K562 (cell line): ENCODE measurements around the gene RBP3. TPM values are rescaled to one million over a fixed set of nuclear protein-coding genes. Genes with fewer than 3 reads are reported as not detected.

Source experiments
- BRD4 ChIP-seq: fragments of 200-600 bp; sonication (generic); IDR thresholded peaks from 2 replicates; pipeline ENCODE4 v1.6.1; 2017; ENCODE audit warnings: inconsistent platforms
- CHD4 ChIP-seq: fragments of 200-600 bp; sonication (generic); IDR thresholded peaks from 3 replicates; pipeline ENCODE4 v1.6.1; 2012; ENCODE audit warnings: low read depth, mild to moderate bottlenecking, mixed read lengths, low read length, inconsistent platforms; ENCODE audit not compliant: insufficient read depth, insufficient replicate concordance, poor library complexity, severe bottlenecking
- DPF2 ChIP-seq: fragments of 450-650 bp; IDR thresholded peaks from 2 replicates; pipeline ENCODE4 v1.6.1; 2016
- EP300 ChIP-seq: IDR thresholded peaks from 2 replicates; pipeline ENCODE4 v1.6.1; 2012; ENCODE audit warnings: low read length, improper control_type of control experiment
- FOXM1 ChIP-seq, 2 experiments: fragments of 450-650 bp in 1 of 2; sonication (generic) in 1 of 2; formaldehyde crosslinking in 1 of 2; IDR thresholded peaks; 2 replicates each; pipeline versions ENCODE4 v1.6.1 to v1.9.0; 2017 to 2022; ENCODE audit warnings: low read depth in 2 of 2, mild to moderate bottlenecking in 2 of 2, missing genetic modification reagents in 1 of 2, moderate library complexity in 1 of 2
- HOXB6 ChIP-seq: fragments of 250-450 bp; sonication (Bioruptor Pico); IDR thresholded peaks from 2 replicates; pipeline ENCODE4 v1.5.1; 2022; ENCODE audit warnings: mild to moderate bottlenecking, borderline replicate concordance
- IRF2 ChIP-seq: sonication (generic); formaldehyde crosslinking; IDR thresholded peaks from 2 replicates; pipeline ENCODE4 v1.8.1; 2022; ENCODE audit warnings: mild to moderate bottlenecking, missing genetic modification reagents
- LCOR ChIP-seq: sonication (generic); formaldehyde crosslinking; IDR thresholded peaks from 2 replicates; pipeline ENCODE4 v1.8.0; 2022; ENCODE audit warnings: mild to moderate bottlenecking, missing genetic modification reagents
- MCM2 ChIP-seq: fragments of 450-650 bp; IDR thresholded peaks from 2 replicates; pipeline ENCODE4 v1.6.1; 2017; ENCODE audit warnings: low read depth, mild to moderate bottlenecking
- MNT ChIP-seq, 2 experiments: fragments of 450-650 bp; conservative IDR thresholded peaks; 2 replicates each; pipeline ENCODE4 v1.6.1; 2017; ENCODE audit warnings: mild to moderate bottlenecking in 2 of 2, moderate library complexity in 2 of 2
- MTA1 ChIP-seq: fragments of 450-650 bp; IDR thresholded peaks from 2 replicates; pipeline ENCODE4 v1.6.1; 2017; ENCODE audit warnings: borderline replicate concordance
- PHF20 ChIP-seq: fragments of 450-650 bp; IDR thresholded peaks from 2 replicates; pipeline ENCODE4 v1.6.1; 2018; ENCODE audit not compliant: partially characterized antibody
- PRPF4 ChIP-seq: fragments of 200-400 bp; formaldehyde crosslinking; IDR thresholded peaks from one replicate; pipeline ENCODE4 v1.6.1; 2017; ENCODE audit warnings: low read length, low read depth, mild to moderate bottlenecking; ENCODE audit not compliant: insufficient read depth, poor library complexity, severe bottlenecking
- RBM14 ChIP-seq: fragments of 200-400 bp; formaldehyde crosslinking; IDR thresholded peaks from 2 replicates; pipeline ENCODE4 v1.6.1; 2018; ENCODE audit warnings: low read depth, mild to moderate bottlenecking, low read length, moderate library complexity, borderline replicate concordance; ENCODE audit not compliant: insufficient read depth
- STAT6 ChIP-seq: sonication (generic); formaldehyde crosslinking; IDR thresholded peaks from 2 replicates; pipeline ENCODE4 v1.8.1; 2023; ENCODE audit warnings: mild to moderate bottlenecking, missing genetic modification reagents
- THAP7 ChIP-seq: fragments of 250-450 bp; sonication (Bioruptor Pico); IDR thresholded peaks from 2 replicates; pipeline ENCODE4 v1.5.0; 2021
- U2AF2 ChIP-seq: fragments of 200-400 bp; formaldehyde crosslinking; optimal IDR thresholded peaks from 2 replicates; pipeline ENCODE3; 2017; ENCODE audit warnings: low read depth, mild to moderate bottlenecking, low read length
- USF1 ChIP-seq: sonication (generic); formaldehyde crosslinking; IDR thresholded peaks from 2 replicates; pipeline ENCODE4 v1.9.0; 2022; ENCODE audit warnings: mild to moderate bottlenecking, missing genetic modification reagents
- ZNF696 ChIP-seq: fragments of 250-450 bp; sonication (Bioruptor Pico); conservative IDR thresholded peaks from 2 replicates; pipeline ENCODE4 v1.4.0; 2020; ENCODE audit warnings: mild to moderate bottlenecking, moderate library complexity
- polyA plus RNA-seq, 8 experiments: library from polyadenylated mRNA; depleted of rRNA in 4 of 8; stranded (reverse) in 5 of 8; unstranded in 3 of 8; fragments of >200 nt; fragmentation: Nextera tagmentation in 2 of 8; fragmentation: Illumina TruSeq in 1 of 8; extraction: Ambion mirVana in 2 of 8; extraction: Trizol in 1 of 8; gene quantifications; 2 replicates each; pipeline versions ENCODE4 v1.2.1 to v1.2.3, GENCODE V29; 2011 to 2014; ENCODE audit warnings: inconsistent platforms in 1 of 8, missing spikeins in 1 of 8
- total RNA-seq, 7 experiments: library from RNA; depleted of rRNA in 6 of 7; stranded (reverse); fragments of >200 nt in 6 of 7; fragmentation: Illumina TruSeq in 2 of 7; extraction: Trizol in 2 of 7; gene quantifications; 2 replicates each; pipeline versions ENCODE4 v1.2.1 to v1.2.3, GENCODE V29; 2011 to 2021; ENCODE audit warnings: low replicate concordance in 1 of 7

Gene RBP3
- total and polyA plus RNA-seq, 9 of the 15 experiments (the other 6 are each of a cell fraction or from before 2014, with no cell fraction given) = not detected

GRCh38 chr10:47406870-47407691 is 58.9 kb downstream of the RBP3 start (continued):
- peak in 1 of 2 experiments; percentile 28; a peak in 2 of 4 replicates for TF ChIP-seq MNT (conservative IDR thresholded peaks at IDR 0.05)
- TF ChIP-seq FOXM1 (IDR thresholded peaks at IDR 0.05; ENCODE audit: low read depth) = no peak
- TF ChIP-seq FOXM1 (CRISPR knock-in tag; IDR thresholded peaks at IDR 0.05; ENCODE audit: low read depth) = no peak
- TF ChIP-seq HOXB6 = no peak
- no peak for TF ChIP-seq MTA1
- TF ChIP-seq DPF2 = peak; percentile 90
- no peak for TF ChIP-seq U2AF2
- no peak for TF ChIP-seq PHF20
- TF ChIP-seq LCOR (CRISPR knock-in tag) = 0 out of 2 replicates have a peak, but pooled peaks have one; percentile 61
- no peak for TF ChIP-seq STAT6 (CRISPR knock-in tag)
- TF ChIP-seq MCM2 = no peak
- no peak for TF ChIP-seq ZNF696 (CRISPR knock-in tag)
- TF ChIP-seq USF1 (CRISPR knock-in tag) = no peak
- TF ChIP-seq IRF2 (CRISPR knock-in tag) = no peak
- no peak for TF ChIP-seq RBM14
- no peak for TF ChIP-seq THAP7 (CRISPR knock-in tag)
- peak; percentile 62; the same call in 1 of the 2 replicates for TF ChIP-seq EP300
- no peak for TF ChIP-seq PRPF4
- TF ChIP-seq BRD4 = no peak
- TF ChIP-seq CHD4 = no peak
